HepG2 (cell line): ENCODE results near the gene ZNF513. TPM values are rescaled to one million over a fixed set of nuclear protein-coding genes. Genes with fewer than 3 reads are reported as not detected.

ENCODE experiments used
- AGO2 ChIP-seq: fragments of 200-400 bp; formaldehyde crosslinking; optimal IDR thresholded peaks from 2 replicates; pipeline ENCODE3; 2017; ENCODE audit warnings: mild to moderate bottlenecking, low read depth, low read length, moderate library complexity
- CREB1 ChIP-seq, 2 experiments: fragments of 450-650 bp in 1 of 2; IDR thresholded peaks; 2 replicates each; pipeline ENCODE4 v1.6.1; 2016 to 2017; ENCODE audit warnings: control low read depth in 1 of 2, mild to moderate bottlenecking in 1 of 2, missing compliant biosample characterization in 1 of 2, missing genetic modification characterization in 1 of 2
- FOXJ3 ChIP-seq: sonication (generic); formaldehyde crosslinking; IDR thresholded peaks from 2 replicates; pipeline ENCODE4 v1.4.0; 2020; ENCODE audit warnings: missing genetic modification reagents, mild to moderate bottlenecking, borderline replicate concordance
- GZF1 ChIP-seq: sonication (generic); formaldehyde crosslinking; IDR thresholded peaks from 2 replicates; pipeline ENCODE4 v1.5.1; 2020; ENCODE audit warnings: mild to moderate bottlenecking, missing genetic modification reagents
- IKZF1 ChIP-seq: fragments of 450-650 bp; IDR thresholded peaks from 2 replicates; pipeline ENCODE4 v1.7.1; 2016
- ISX ChIP-seq: sonication (generic); formaldehyde crosslinking; conservative IDR thresholded peaks from 2 replicates; pipeline ENCODE4 v1.5.0; 2020; ENCODE audit warnings: missing genetic modification reagents
- PHF20 ChIP-seq: sonication (generic); formaldehyde crosslinking; IDR thresholded peaks from 2 replicates; pipeline ENCODE4 v1.5.0; 2020; ENCODE audit warnings: mild to moderate bottlenecking, missing genetic modification reagents
- SMAD1 ChIP-seq: sonication (generic); formaldehyde crosslinking; IDR thresholded peaks from 2 replicates; pipeline ENCODE4 v1.4.0; 2020; ENCODE audit warnings: missing genetic modification reagents, low read depth, mild to moderate bottlenecking, borderline replicate concordance
- SMARCE1 ChIP-seq: fragments of 450-650 bp; IDR thresholded peaks from 2 replicates; pipeline ENCODE4 v1.6.1; 2017; ENCODE audit warnings: borderline replicate concordance
- ZNF121 ChIP-seq: sonication (generic); formaldehyde crosslinking; IDR thresholded peaks from 2 replicates; pipeline ENCODE4 v1.5.0; 2020; ENCODE audit warnings: mild to moderate bottlenecking, missing genetic modification reagents
- ZNF343 ChIP-seq: sonication (generic); formaldehyde crosslinking; IDR thresholded peaks from 2 replicates; pipeline ENCODE4 v1.4.0; 2020; ENCODE audit warnings: mild to moderate bottlenecking, missing genetic modification reagents
- ZNF446 ChIP-seq: sonication (generic); formaldehyde crosslinking; IDR thresholded peaks from 2 replicates; pipeline ENCODE4 v1.5.0; 2020; ENCODE audit warnings: mild to moderate bottlenecking, missing genetic modification reagents
- polyA plus RNA-seq, 8 experiments: library from polyadenylated mRNA; depleted of rRNA in 3 of 8; stranded (reverse) in 7 of 8; unstranded in 1 of 8; fragments of >200 nt; fragmentation: Illumina TruSeq in 4 of 8; extraction: Trizol in 4 of 8; gene quantifications; 2 replicates each; pipeline versions ENCODE4 v1.2.1 to v1.2.3, GENCODE V29; 2011 to 2016; ENCODE audit warnings: low read depth in 4 of 8, missing spikeins in 1 of 8, mixed read lengths in 1 of 8; ENCODE audit not compliant: insufficient read depth in 1 of 8
- total RNA-seq, 5 experiments: library from RNA; depleted of rRNA; stranded (reverse); fragments of >200 nt; fragmentation: Illumina TruSeq; extraction: Trizol; gene quantifications; 2 replicates each; pipeline ENCODE4 v1.2.3, GENCODE V29; 2016; ENCODE audit warnings: low read depth in 1 of 5
- TF ChIP-seq, protein P1 (sequence below): sonication (generic); formaldehyde crosslinking; IDR thresholded peaks from 2 replicates; pipeline ENCODE4 v1.5.0; 2020; ENCODE audit warnings: mild to moderate bottlenecking, low read depth, missing genetic modification reagents, borderline replicate concordance
- TF ChIP-seq, protein P2 (sequence below): sonication (generic); formaldehyde crosslinking; IDR thresholded peaks from 2 replicates; pipeline ENCODE4 v1.4.0; 2020; ENCODE audit warnings: missing genetic modification reagents, borderline replicate concordance
- TF ChIP-seq, protein P3 (sequence below), 2 experiments: fragments of 450-650 bp in 1 of 2; sonication (generic) in 1 of 2; formaldehyde crosslinking in 1 of 2; IDR thresholded peaks; 2 replicates each; pipeline versions ENCODE4 v1.6.1 to v1.8.0; 2016 to 2022; ENCODE audit warnings: antibody characterized with exemption in 1 of 2, mild to moderate bottlenecking in 1 of 2, missing genetic modification reagents in 1 of 2

Gene ZNF513
- total and polyA plus RNA-seq, 2 of the 13 experiments (the other 11 are each of a cell fraction or from before 2014, with no cell fraction given) = 4.9 to 6.3 TPM

GRCh38 chr2:27428978-27429541 lies 48.5 kb upstream of the ZNF513 start (continued):
- TF ChIP-seq ZNF121 (no peak; the same call in 1 of the 2 replicates), ISX (CRISPR knock-in tag) (peak; percentile 83; the same call in 1 of the 2 replicates), SMAD1 (CRISPR knock-in tag) (0 out of 2 replicates have a peak, but pooled peaks have one; percentile 9), GZF1 (CRISPR knock-in tag) (no peak; the same call in 1 of the 2 replicates), SMARCE1 (no peak), CREB1 (IDR thresholded peaks at IDR 0.05) (0 out of 2 replicates have a peak, but pooled peaks have one; percentile 23), CREB1 (CRISPR knock-in tag; IDR thresholded peaks at IDR 0.05) (no peak), AGO2 (no peak), IKZF1 (no peak), ZNF343 (CRISPR knock-in tag) (0 out of 2 replicates have a peak, but pooled peaks have one; percentile 58), ZNF446 (CRISPR knock-in tag) (no peak), FOXJ3 (CRISPR knock-in tag) (no peak), PHF20 (CRISPR knock-in tag) (no peak)
- TF ChIP-seq, protein P1, sequence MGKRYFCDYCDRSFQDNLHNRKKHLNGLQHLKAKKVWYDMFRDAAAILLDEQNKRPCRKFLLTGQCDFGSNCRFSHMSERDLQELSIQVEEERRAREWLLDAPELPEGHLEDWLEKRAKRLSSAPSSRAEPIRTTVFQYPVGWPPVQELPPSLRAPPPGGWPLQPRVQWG (CRISPR knock-in tag) = no peak
- TF ChIP-seq, protein P2, sequence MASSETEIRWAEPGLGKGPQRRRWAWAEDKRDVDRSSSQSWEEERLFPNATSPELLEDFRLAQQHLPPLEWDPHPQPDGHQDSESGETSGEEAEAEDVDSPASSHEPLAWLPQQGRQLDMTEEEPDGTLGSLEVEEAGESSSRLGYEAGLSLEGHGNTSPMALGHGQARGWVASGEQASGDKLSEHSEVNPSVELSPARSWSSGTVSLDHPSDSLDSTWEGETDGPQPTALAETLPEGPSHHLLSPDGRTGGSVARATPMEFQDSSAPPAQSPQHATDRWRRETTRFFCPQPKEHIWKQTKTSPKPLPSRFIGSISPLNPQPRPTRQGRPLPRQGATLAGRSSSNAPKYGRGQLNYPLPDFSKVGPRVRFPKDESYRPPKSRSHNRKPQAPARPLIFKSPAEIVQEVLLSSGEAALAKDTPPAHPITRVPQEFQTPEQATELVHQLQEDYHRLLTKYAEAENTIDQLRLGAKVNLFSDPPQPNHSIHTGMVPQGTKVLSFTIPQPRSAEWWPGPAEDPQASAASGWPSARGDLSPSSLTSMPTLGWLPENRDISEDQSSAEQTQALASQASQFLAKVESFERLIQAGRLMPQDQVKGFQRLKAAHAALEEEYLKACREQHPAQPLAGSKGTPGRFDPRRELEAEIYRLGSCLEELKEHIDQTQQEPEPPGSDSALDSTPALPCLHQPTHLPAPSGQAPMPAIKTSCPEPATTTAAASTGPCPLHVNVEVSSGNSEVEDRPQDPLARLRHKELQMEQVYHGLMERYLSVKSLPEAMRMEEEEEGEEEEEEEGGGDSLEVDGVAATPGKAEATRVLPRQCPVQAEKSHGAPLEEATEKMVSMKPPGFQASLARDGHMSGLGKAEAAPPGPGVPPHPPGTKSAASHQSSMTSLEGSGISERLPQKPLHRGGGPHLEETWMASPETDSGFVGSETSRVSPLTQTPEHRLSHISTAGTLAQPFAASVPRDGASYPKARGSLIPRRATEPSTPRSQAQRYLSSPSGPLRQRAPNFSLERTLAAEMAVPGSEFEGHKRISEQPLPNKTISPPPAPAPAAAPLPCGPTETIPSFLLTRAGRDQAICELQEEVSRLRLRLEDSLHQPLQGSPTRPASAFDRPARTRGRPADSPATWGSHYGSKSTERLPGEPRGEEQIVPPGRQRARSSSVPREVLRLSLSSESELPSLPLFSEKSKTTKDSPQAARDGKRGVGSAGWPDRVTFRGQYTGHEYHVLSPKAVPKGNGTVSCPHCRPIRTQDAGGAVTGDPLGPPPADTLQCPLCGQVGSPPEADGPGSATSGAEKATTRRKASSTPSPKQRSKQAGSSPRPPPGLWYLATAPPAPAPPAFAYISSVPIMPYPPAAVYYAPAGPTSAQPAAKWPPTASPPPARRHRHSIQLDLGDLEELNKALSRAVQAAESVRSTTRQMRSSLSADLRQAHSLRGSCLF (CRISPR knock-in tag) = peak; percentile 65; the same call in 1 of the 2 replicates
- TF ChIP-seq, protein P3, sequence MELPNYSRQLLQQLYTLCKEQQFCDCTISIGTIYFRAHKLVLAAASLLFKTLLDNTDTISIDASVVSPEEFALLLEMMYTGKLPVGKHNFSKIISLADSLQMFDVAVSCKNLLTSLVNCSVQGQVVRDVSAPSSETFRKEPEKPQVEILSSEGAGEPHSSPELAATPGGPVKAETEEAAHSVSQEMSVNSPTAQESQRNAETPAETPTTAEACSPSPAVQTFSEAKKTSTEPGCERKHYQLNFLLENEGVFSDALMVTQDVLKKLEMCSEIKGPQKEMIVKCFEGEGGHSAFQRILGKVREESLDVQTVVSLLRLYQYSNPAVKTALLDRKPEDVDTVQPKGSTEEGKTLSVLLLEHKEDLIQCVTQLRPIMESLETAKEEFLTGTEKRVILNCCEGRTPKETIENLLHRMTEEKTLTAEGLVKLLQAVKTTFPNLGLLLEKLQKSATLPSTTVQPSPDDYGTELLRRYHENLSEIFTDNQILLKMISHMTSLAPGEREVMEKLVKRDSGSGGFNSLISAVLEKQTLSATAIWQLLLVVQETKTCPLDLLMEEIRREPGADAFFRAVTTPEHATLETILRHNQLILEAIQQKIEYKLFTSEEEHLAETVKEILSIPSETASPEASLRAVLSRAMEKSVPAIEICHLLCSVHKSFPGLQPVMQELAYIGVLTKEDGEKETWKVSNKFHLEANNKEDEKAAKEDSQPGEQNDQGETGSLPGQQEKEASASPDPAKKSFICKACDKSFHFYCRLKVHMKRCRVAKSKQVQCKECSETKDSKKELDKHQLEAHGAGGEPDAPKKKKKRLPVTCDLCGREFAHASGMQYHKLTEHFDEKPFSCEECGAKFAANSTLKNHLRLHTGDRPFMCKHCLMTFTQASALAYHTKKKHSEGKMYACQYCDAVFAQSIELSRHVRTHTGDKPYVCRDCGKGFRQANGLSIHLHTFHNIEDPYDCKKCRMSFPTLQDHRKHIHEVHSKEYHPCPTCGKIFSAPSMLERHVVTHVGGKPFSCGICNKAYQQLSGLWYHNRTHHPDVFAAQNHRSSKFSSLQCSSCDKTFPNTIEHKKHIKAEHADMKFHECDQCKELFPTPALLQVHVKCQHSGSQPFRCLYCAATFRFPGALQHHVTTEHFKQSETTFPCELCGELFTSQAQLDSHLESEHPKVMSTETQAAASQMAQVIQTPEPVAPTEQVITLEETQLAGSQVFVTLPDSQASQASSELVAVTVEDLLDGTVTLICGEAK (IDR thresholded peaks at IDR 0.05) = no peak
- TF ChIP-seq, protein P3 (CRISPR knock-in tag; IDR thresholded peaks at IDR 0.05) = peak; percentile 45; the same call in 1 of the 2 replicates
